NCI-H1436 (cell line): Measurements from ENCODE around the gene CEMP1.

Source experiments
- DNase-seq: peaks from one replicate; lab custom pipeline; 2025; lab: John Stamatoyannopoulos, UW

Gene CEMP1

DNA sequence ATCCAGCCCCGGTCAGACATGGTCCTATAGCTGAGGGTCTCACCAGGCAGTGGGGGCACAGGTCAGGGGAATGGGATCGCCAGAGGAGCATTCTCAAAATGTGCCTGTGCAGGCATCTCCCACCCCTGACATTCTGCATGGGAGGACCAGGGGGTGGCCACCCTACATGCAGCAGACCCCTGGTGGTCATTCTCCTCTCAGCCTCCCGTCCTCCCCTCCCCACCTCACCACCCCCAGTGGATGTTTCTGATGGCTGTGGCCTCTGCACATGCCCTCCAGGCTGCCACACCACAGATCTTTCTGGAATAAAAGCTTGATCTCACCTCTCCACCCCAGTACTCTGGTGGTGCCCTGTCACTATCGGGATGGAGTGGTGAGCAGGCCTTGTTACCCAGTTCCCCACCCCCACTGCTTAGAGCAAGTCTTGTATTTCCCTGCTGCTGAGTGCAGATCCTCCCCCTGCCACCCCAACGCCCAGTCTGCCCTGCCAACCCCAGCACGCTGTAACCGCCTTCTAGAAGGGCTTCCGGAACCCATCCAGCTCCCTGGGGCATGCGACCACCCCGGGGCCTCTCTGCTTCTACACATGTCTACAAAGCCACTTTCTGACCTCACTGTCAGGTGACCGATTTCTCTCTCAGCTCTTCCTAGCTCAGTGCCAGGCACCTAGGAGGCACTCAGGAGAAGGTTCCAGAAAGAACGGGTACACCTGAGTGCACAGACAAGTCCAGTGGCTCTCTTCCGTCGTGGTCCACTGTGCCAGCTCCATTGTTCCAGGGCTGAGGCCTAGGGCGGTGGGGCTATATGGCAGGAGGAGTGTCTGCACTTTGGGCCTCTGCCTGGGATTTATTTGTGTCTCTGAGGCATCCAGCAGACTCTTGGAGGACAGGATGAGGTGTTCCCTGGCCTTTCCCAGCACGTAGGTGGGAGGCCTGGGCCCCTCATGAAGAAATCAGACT, 47.0 kb downstream of the CEMP1 start:
- DNase-seq: no peak

DNA sequence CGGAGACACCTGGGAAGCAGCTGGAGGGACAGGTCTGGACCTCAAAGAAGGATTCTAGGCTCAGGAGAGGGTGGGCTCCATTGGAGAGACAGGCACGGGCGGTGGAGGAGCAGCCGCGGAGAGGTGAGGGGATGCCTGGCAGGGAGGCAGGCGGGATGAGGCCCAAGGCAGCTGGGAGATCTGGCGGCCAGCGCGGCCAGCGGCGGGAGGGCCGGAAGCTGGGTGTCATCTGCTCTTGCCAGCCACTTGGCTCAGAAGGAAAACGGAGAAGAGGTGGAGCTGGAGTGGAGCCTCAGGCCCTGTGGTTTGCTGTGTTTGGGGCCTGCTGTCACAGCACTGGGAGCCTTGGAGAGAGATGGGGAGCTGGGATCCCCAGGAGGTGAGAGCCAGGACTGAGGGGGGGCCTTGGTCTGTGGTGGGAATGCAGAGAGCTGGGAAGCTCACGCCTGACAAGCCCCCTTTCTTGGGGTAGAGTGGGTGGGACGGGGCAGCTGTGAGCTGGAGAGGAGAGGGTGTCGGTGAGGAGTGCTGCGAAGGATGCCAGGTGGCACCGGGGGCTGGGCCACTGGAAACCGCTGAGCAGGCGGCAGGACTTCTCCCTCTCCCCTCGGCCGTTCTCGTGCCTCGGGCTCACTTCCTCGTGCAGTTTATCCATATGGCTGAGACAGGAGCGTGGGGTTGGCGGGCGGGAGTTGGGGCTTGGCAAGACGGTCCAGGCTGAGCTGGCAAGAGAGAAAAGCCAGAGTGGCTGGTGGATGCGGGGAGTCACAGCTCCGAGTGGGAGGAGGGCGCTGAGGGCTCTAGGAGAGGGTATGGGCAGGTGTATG, 48.3 kb downstream of the CEMP1 start:
- DNase-seq: no peak

DNA sequence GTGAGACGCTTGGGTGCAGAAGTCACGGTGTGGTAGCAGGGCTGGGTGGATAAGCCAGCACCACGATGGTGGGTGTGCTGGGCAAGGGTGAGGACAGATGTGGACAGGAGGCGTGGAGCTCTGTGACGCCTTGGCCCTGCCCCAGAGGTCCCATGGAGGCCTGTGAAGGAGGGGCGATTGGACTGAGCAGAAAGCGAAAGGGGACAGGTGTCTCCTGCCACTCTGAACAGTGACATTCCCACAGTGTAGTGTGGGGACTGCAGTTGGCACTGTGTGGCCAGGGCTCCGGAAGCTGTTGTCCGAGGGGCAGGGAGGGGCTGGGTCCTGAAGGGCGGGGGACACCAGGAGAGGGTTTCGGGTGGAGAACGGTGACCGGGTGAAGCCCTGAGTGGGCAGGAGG, 49.0 kb downstream of the CEMP1 start:
- DNase-seq: no peak

DNA sequence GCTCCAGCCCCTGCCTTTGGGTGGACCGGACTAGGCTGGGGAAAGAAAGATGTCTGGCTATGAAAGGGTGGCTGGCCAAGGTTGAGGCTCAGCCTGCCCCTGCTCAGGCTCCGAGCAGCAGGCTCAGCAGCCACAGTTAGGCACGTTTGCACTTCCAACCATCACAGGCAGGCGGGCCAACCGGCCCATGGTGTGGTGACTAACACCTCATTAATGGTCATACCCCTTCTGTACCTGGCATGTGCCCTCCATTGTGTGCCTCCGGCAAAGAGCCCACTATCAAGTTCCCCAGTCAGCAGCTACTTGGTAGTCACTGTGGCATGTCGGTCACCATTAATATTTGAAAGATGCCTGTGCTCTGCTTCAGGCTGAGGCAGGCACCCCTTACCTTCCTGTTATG, 49.5 kb downstream of the CEMP1 start:
- DNase-seq: no peak

DNA sequence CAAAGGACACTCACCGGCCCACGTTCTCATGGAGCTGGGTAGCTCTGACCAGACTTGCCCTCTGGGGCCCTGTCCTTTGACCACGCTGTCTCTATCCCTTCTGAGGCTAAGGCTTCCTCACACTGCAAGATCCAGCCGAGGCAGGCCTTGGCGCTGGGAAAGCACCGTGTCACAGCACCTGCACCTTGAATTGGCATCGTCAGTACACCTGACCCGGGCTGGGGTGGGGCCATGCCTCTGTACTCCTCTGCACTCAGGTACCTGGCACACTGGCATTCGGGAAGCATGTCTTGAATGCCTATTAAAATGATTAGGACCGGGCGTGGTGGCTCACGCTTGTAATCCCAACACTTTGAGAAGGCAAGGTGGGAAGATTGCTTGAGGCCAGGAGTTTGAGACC, 50.3 kb downstream of the CEMP1 start:
- no peak for DNase-seq
